Measurements from ENCODE around the gene RNASE13. TPM values are rescaled to one million over a fixed set of nuclear protein-coding genes. Genes with fewer than 3 reads are reported as not detected.
A peak's percentile ranks its signal among the peaks of the same experiment; 100 is the strongest.

The RNASE13 gene
- total RNA-seq, 1 experiment from 2014 or later = not detected

- in situ Hi-C loops (cut with HindIII; ENCODE audit: low pct_unique_long_range_greater_than_20kb, low sequenced_read_pairs) = no loop called here
- no peak for DNase-seq (ENCODE audit: low read depth, low spot score)
Observed at GRCh38 chr14:21032326-21033132, 2.1 kb downstream of the RNASE13 start.

- no peak for DNase-seq (ENCODE audit: low read depth, low spot score)
- in situ Hi-C loops (cut with HindIII; ENCODE audit: low pct_unique_long_range_greater_than_20kb, low sequenced_read_pairs) = no loop called here
Observed at GRCh38 chr14:21030531-21030930, 4.1 kb downstream of the RNASE13 start.

DNA sequence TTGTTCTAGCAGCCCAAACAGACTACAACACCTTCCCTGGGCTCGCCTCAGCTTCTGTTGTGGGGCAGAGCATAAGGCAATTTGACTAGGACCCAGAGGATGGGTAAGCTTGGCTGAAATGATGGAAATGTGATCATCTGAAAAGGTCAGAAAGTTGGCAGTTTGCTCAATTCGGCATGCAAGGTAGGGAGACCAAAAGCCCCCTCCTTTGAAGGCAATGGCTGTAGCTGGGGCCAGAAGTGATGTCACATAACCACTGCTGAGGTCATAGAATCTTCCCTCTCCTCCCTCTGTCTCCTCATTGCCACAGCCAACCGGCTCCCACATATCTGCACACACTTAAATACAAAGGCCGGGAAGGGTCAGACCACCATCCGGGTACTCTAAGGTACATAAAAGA lies 4.7 kb downstream of the RNASE13 start, which contains the start of gene TPPP2:
TPPP2 (plus strand) TSS at position 301 of the 400 bp plus-strand sequence. CDS start 365 bp downstream, outside the sequence.
- in situ Hi-C loops (cut with HindIII; ENCODE audit: low pct_unique_long_range_greater_than_20kb, low sequenced_read_pairs) = no loop called here
- no peak for DNase-seq (ENCODE audit: low read depth, low spot score)

DNA sequence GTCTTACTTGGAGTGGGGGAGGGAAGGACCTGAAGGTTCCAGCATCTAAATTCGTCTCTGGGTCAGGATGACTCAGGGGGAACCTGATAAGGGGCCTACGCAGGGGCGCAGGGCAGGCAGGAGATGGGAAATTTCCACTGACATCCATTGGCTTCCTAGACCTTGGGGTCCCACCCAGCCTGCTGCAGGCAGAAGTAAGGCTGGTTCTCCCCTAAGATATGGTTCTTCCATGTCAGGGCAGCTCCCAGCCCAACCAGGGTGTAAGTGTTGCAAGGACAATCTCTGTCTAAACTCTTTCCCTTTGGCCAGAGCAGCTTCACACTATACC lies 7.7 kb downstream of the RNASE13 start:
- in situ Hi-C loops (cut with HindIII; ENCODE audit: low pct_unique_long_range_greater_than_20kb, low sequenced_read_pairs) = no loop called here
- DNase-seq (ENCODE audit: low read depth, low spot score) = no peak

- in situ Hi-C loops (cut with HindIII; ENCODE audit: low pct_unique_long_range_greater_than_20kb, low sequenced_read_pairs) = no loop called here
- no peak for DNase-seq (ENCODE audit: low read depth, low spot score)
Observed at GRCh38 chr14:21026274-21026987, 8.2 kb downstream of the RNASE13 start.

DNA sequence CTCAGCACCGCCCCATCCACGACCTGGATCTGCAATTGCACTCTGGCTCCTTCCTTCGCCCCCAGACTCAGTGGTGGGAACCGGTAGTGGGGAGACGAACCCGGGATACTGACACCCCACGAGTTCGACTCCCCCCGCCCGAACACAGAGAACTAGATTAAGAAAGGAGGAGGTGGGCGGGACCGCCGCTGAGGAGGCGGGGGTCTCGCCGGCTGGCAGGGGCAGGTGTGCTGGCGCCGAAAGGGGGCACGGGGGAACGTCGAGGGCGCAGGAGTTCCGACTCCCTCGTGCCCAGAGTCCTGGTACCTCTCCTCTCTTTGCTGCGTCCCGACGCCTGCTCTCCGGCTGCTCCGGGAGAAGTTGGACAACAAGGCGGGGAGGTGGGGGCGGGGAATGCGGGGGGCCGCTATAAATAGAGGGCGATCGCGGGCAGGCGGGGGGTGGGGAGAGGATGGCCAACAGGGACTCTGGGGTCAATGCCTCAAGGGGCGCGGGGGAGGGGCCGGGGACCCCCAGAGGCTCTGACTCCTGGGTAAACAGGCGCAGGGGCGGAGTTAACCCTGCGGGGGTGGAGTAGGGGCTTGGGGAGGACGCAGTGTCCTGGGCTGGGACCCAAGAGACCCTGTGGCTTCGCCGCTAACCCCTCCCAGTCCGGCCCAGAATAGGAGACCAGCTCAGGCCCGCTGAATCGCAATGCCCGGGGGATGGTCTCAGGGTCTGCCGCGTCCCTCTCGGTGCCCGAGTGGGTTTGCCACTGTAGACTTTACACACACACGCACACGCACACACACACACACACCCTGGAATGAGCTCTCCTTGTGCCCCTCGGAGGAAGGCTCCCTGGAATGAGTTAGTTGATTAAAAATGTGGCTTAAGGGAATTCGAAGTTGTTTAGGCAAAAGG lies 9.0 kb downstream of the RNASE13 start:
- DNase-seq (ENCODE audit: low read depth, low spot score) = no peak
- in situ Hi-C loops (cut with HindIII; ENCODE audit: low pct_unique_long_range_greater_than_20kb, low sequenced_read_pairs) = no loop called here

DNA sequence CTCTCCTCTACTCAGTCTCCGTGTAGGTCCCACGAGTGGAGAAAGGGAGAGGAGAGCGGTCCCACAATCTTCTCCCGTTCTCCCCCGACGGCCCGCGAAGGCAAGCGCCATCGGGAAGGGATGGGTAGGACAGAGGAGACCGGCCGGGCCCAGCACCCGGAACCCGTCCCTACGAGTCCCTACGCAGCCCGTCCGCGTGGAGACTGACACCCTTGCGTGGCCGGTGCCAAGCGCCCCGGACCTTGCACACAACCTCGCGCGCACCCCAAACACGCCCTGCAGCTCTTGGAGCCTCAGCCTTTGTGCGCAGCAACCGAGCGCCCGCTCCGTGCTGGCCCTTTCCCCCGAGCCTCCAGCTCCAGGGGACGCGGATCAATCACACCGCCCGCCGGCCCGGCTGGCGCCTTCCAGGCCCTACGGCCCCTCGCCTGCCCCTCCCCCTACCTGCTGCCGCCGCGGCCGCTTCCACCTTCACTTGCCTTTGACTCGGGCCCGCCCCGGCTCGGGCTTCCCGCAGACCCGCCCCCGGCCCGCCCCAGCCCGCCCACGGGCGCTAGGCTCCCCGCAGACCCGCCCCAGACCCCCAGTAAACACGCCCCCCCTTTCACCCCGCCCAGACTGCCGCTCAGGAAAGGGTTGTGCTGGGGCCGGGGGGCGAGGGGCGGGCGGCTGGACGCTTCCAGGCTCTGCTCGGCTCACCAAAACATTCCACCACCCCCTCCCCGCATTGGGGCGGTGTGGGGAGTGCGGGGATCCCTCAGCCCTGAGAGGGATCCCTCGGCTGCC lies 9.8 kb downstream of the RNASE13 start, which contains the start of gene NDRG2:
NDRG2 (minus strand) TSS at position 477 of the 786 bp plus-strand sequence. CDS start 1,746 bp downstream, outside the sequence.
- DNase-seq (ENCODE audit: low read depth, low spot score) = peak; percentile 42
- in situ Hi-C loops (cut with HindIII; ENCODE audit: low pct_unique_long_range_greater_than_20kb, low sequenced_read_pairs) = no loop called here

DNA sequence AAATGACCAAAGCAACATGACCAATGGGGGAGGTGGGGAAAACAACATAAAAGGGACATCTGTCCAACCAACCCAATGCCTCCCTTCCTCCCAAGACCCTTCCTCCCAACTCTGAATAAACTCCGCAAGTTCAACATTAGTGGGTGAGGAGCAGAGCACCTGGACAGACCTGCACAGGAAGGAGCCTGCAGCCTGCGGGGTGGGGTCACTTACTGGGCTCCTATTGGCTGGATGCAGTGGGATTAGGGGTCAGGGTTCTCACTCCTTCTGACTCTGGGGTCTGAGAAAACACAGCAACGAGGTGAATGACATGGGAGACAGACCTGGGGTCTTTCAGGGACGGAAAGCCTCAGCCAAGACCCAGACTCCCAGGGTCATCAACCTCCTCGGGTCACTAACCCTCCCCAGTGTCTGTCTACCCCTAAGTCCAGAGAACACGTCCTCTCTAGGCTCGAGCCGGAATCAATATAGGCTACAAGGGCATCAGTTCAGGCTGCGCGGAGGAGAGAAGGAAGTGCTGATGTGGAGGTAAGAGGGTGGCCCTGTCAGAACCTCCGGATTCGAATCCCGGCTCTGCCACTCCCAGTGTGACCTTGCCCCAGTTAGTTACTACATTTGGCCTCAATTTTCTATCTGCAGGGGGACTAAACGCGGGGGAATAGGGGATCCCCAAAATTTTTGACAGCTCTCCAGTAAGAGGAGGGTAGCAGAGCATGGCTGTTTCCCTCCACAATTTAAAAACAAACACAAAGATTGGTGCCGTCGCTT lies 10.6 kb downstream of the RNASE13 start:
- no peak for DNase-seq (ENCODE audit: low read depth, low spot score)
- in situ Hi-C loops (cut with HindIII; ENCODE audit: low pct_unique_long_range_greater_than_20kb, low sequenced_read_pairs) = no loop called here

DNA sequence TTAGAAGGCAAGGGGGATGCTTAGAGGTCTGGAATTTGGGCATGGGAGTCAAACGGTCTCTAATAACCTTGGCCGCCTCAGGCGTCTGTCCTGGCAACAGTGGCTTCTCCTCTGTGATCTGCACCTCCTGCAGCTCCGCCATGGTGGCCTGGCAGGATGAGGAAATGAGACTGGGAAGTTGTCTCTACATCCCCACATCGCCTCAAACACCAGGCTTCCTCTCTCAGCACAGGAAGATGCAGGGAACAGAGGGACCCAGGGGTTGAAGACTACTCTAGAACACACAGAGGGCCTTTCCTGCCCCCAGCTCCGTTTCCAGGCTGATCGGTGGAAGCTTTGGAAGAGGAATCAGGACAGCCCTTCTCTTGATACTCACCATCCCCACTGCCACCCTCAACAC lies 11.4 kb downstream of the RNASE13 start:
- in situ Hi-C loops (cut with HindIII; ENCODE audit: low pct_unique_long_range_greater_than_20kb, low sequenced_read_pairs) = no loop called here
- no peak for DNase-seq (ENCODE audit: low read depth, low spot score)

DNA sequence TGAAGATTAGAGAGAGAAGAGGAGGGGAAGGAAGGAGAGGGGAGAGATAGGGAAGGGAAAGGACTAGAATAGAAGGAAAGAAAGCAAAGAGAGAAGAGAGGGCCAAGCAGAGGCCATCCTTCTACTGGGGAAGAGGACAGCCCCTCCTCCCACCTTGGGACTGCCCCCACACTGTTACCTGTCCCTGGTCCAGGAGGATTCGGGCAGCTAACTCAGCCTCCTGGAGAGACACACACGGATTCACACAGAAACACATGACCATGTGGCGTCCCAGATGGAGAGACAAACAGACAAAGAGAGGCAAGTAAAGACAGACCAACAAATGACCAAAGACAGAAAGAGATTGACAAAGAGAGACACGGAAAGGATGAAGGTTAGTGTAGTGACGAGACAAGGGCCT lies 11.9 kb downstream of the RNASE13 start:
- no peak for DNase-seq (ENCODE audit: low read depth, low spot score)
- in situ Hi-C loops (cut with HindIII; ENCODE audit: low pct_unique_long_range_greater_than_20kb, low sequenced_read_pairs) = no loop called here

- in situ Hi-C loops (cut with HindIII; ENCODE audit: low pct_unique_long_range_greater_than_20kb, low sequenced_read_pairs) = no loop called here
- no peak for DNase-seq (ENCODE audit: low read depth, low spot score)
Observed at GRCh38 chr14:21020977-21021545, 13.5 kb downstream of the RNASE13 start.

- in situ Hi-C loops (cut with HindIII; ENCODE audit: low pct_unique_long_range_greater_than_20kb, low sequenced_read_pairs) = no loop called here
- DNase-seq (ENCODE audit: low read depth, low spot score) = no peak
Observed at GRCh38 chr14:21019366-21019765, 15.2 kb downstream of the RNASE13 start.

DNA sequence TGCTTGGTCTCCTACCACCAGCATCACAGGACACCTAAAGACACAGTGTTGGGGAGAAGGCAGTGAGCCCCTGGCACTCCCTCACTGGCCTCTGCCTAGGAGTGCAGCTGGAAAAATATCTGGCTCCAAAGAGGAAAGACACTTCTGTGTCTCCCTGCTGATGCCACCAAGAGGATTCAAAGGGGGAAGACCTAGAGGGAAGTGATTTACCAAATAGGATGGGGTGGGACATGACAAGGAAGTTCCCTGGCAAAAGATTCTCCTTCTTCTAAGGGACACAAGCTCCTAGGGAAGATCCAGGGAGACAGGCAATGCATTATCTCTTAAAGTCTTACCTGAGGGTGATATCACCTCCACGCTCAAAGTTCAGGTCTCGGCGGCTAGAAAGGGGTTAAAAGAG lies 15.8 kb downstream of the RNASE13 start:
- in situ Hi-C loops (cut with HindIII; ENCODE audit: low pct_unique_long_range_greater_than_20kb, low sequenced_read_pairs) = no loop called here

DNA sequence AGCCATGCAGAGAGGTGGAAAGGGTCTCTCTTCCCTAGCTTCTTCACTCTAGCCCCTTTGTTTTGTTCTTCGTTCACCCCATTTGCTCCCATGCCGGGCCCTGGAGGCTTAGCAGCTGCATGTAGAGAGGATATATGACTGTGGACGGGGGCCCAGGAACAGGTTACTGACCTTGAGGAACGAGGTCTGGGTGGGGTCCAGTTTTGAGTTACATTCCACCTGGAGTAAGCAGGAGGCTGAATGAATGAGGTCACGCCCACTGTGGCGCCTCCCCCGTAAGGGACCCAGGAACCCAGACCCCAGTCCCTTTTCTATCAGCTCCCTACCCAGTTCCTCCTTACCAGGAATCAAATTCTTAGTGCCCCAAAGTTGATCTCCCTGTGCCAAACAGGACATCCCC lies 16.3 kb downstream of the RNASE13 start:
- DNase-seq (ENCODE audit: low read depth, low spot score) = no peak
- in situ Hi-C loops (cut with HindIII; ENCODE audit: low pct_unique_long_range_greater_than_20kb, low sequenced_read_pairs) = no loop called here

More for the DNA sequence above, 15.8 kb downstream of the RNASE13 start:
- no peak for DNase-seq (ENCODE audit: low read depth, low spot score)

DNA sequence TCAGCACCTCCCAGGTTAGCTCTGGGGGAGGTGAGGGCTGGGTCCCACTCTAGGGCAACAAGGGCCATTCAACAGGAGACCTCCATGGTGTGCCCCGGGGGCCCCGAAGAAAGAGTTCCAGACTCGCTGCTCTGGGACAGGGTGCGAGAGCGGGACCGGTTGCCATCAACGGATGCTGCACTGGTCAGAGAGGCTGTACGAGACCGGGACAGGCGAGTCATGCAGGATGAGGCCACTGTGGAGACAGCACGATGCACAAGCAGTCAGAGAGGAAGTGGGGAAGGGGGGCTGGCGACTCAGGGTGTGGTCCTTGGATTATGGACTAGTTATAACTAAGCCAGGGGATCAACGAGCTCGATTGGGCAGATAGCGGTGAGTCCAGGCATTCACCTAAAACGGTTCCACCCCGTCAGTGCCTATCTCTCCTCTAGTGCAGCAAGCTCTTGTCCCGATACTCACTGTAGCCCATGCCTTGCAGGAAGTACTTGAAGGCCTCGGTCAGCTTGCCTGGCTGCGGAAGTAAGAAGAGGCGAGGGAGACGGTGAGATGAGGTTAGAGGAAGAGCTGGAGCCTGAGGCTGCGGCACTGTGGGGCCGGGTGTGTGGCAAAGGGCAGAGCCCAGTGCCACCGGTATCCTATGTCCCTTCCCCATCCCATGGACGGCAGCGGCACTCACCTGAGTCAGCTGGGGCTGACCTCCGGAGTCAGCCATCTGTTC lies 16.9 kb downstream of the RNASE13 start:
- in situ Hi-C loops (cut with HindIII; ENCODE audit: low pct_unique_long_range_greater_than_20kb, low sequenced_read_pairs) = no loop called here
- DNase-seq (ENCODE audit: low read depth, low spot score) = no peak
